Muscle layer of colon (tissue), 2 donors: Measurements from ENCODE around the gene TGFBR3L.
"Not testable (repeated sequence)": the region's sequence is repeated elsewhere in the genome, so short reads cannot be mapped to it uniquely, and the experiment has no call there.

ENCODE experiments used
- H3K27ac ChIP-seq: one replicate; pipeline ENCODE4 v1.7.0; 2013; ENCODE audit warnings: low read depth, mild to moderate bottlenecking, low read length, moderate library complexity
- H3K27me3 ChIP-seq, 2 donors: one replicate each; pipeline ENCODE4 v1.7.0; 2013; ENCODE audit warnings: low read length in 2 of 2, mild to moderate bottlenecking in 2 of 2; ENCODE audit not compliant: insufficient read depth in 2 of 2, control insufficient read depth in 1 of 2
- H3K36me3 ChIP-seq: one replicate; pipeline ENCODE4 v1.7.0; 2013; ENCODE audit warnings: mild to moderate bottlenecking, low read length; ENCODE audit not compliant: insufficient read depth
- H3K4me1 ChIP-seq: one replicate; pipeline ENCODE4 v1.7.0; 2013; ENCODE audit warnings: mild to moderate bottlenecking, low read length; ENCODE audit not compliant: insufficient read depth
- H3K4me3 ChIP-seq, 2 donors: one replicate each; pipeline ENCODE4 v1.7.0; 2013; ENCODE audit warnings: low read length in 2 of 2, low read depth in 1 of 2, mild to moderate bottlenecking in 1 of 2, moderate library complexity in 1 of 2
- H3K9ac ChIP-seq: one replicate; pipeline ENCODE4 v1.7.0; 2013; ENCODE audit warnings: low read length
- H3K9me3 ChIP-seq: one replicate; pipeline ENCODE4 v1.7.0; 2013; ENCODE audit warnings: mild to moderate bottlenecking, low read length
- donor health status: abdominal sarcoma.
- donor health status: Adenocarcinoma of cecum.

The TGFBR3L gene

GRCh38 chr19:7883796-7884570 lies 30.6 kb upstream of the TGFBR3L start:
- no peak overlapping the region for H3K9ac ChIP-seq
- no peaks in the 10 kb centered on the region for H3K36me3 ChIP-seq
- no peak overlapping the region for H3K27ac ChIP-seq
- no peaks in the 10 kb centered on the region for H3K4me1 ChIP-seq
- H3K9me3 ChIP-seq: no peaks in the 10 kb centered on the region
- no peak overlapping the region for H3K4me3 ChIP-seq
- H3K27me3 ChIP-seq: peaks cover 4 to 14% of the 10 kb centered on the region in 2 donors

GRCh38 chr19:7885818-7886217 lies 28.8 kb upstream of the TGFBR3L start:
- H3K4me1 ChIP-seq: no peaks in the 10 kb centered on the region
- no peak overlapping the region for H3K27ac ChIP-seq
- no peaks in the 10 kb centered on the region for H3K9me3 ChIP-seq
- H3K27me3 ChIP-seq: peaks cover 4 to 14% of the 10 kb centered on the region in 2 donors
- no peak overlapping the region for H3K4me3 ChIP-seq
- H3K9ac ChIP-seq: no peak overlapping the region
- H3K36me3 ChIP-seq: no peaks in the 10 kb centered on the region

- Histone ChIP-seq H3K27me3 (peaks cover 4 to 14% of the 10 kb centered on the region in 2 donors), H3K9me3 (no peaks in the 10 kb centered on the region), H3K4me3 (no peak overlapping the region), H3K4me1 (no peaks in the 10 kb centered on the region), H3K27ac (no peak overlapping the region), H3K36me3 (no peaks in the 10 kb centered on the region), H3K9ac (no peak overlapping the region)
Observed at GRCh38 chr19:7887408-7888144, 27.1 kb upstream of the TGFBR3L start.

GRCh38 chr19:7888145-7888825 lies 26.3 kb upstream of the TGFBR3L start, which contains the start of gene LRRC8E:
Gene LRRC8E, plus strand, starts transcription at chr19:7888510. Its CDS starts 7,094 bp downstream, at chr19:7895604.
- Histone ChIP-seq H3K9ac (no peak within 1 kb of the TSS), H3K27me3 (peaks cover 4 to 14% of the 10 kb centered on the region in 2 donors), H3K4me1 (no peaks in the 10 kb centered on the region), H3K9me3 (no peaks in the 10 kb centered on the region), H3K4me3 (no peak within 1 kb of the TSS), H3K36me3 (no peaks in the 10 kb centered on the region), H3K27ac (no peak within 1 kb of the TSS)

GRCh38 chr19:7888826-7889217 lies 25.8 kb upstream of the TGFBR3L start:
- H3K36me3 ChIP-seq: no peaks in the 10 kb centered on the region
- H3K4me1 ChIP-seq: no peaks in the 10 kb centered on the region
- no peaks in the 10 kb centered on the region for H3K9me3 ChIP-seq
- no peak overlapping the region for H3K4me3 ChIP-seq
- no peak overlapping the region for H3K9ac ChIP-seq
- peaks cover 4 to 14% of the 10 kb centered on the region in 2 donors for H3K27me3 ChIP-seq
- H3K27ac ChIP-seq: no peak overlapping the region

- peaks cover 3 to 13% of the 10 kb centered on the region in 2 donors for H3K27me3 ChIP-seq
- not testable (repeated sequence) for H3K27ac ChIP-seq
Observed at GRCh38 chr19:7893362-7894101, 21.1 kb upstream of the TGFBR3L start.

GRCh38 chr19:7894612-7895309 lies 19.9 kb upstream of the TGFBR3L start:
- peaks cover 0 to 8% of the 10 kb centered on the region in 2 donors for H3K27me3 ChIP-seq
- H3K9ac ChIP-seq: no peak overlapping the region
- H3K4me3 ChIP-seq: no peak overlapping the region
- no peaks in the 10 kb centered on the region for H3K4me1 ChIP-seq
- no peaks in the 10 kb centered on the region for H3K36me3 ChIP-seq
- H3K27ac ChIP-seq: no peak overlapping the region
- no peaks in the 10 kb centered on the region for H3K9me3 ChIP-seq

More at GRCh38 chr19:7893362-7894101, 21.1 kb upstream of the TGFBR3L start:
- not testable (repeated sequence) for H3K9me3 ChIP-seq, H3K9ac ChIP-seq, H3K36me3 ChIP-seq, H3K4me3 ChIP-seq, H3K4me1 ChIP-seq

- Histone ChIP-seq H3K9ac (no peak overlapping the region), H3K27ac (no peak overlapping the region), H3K4me1 (no peaks in the 10 kb centered on the region), H3K9me3 (no peaks in the 10 kb centered on the region), H3K4me3 (no peak overlapping the region), H3K36me3 (no peaks in the 10 kb centered on the region), H3K27me3 (peaks cover 0 to 8% of the 10 kb centered on the region in 2 donors)
Observed at GRCh38 chr19:7895565-7895964, 19.1 kb upstream of the TGFBR3L start.

- H3K4me1 ChIP-seq: no peaks in the 10 kb centered on the region
- no peak overlapping the region for H3K4me3 ChIP-seq
- peaks cover 0 to 8% of the 10 kb centered on the region in 2 donors for H3K27me3 ChIP-seq
- H3K27ac ChIP-seq: no peak overlapping the region
- no peak overlapping the region for H3K9ac ChIP-seq
- H3K9me3 ChIP-seq: no peaks in the 10 kb centered on the region
- no peaks in the 10 kb centered on the region for H3K36me3 ChIP-seq
Observed at GRCh38 chr19:7897292-7897691, 17.3 kb upstream of the TGFBR3L start.

GRCh38 chr19:7898967-7899366 lies 15.7 kb upstream of the TGFBR3L start:
- peaks cover 10% of the 10 kb centered on the region for H3K4me1 ChIP-seq
- no peaks in the 10 kb centered on the region for H3K36me3 ChIP-seq
- H3K9me3 ChIP-seq: no peaks in the 10 kb centered on the region
- no peak overlapping the region for H3K27ac ChIP-seq
- H3K9ac ChIP-seq: no peak overlapping the region
- no peak overlapping the region for H3K4me3 ChIP-seq
- peaks cover 0 to 8% of the 10 kb centered on the region in 2 donors for H3K27me3 ChIP-seq
